Hematopoietic multipotent progenitor cell (in vitro differentiated cells): ENCODE data around the gene GPR157. TPM values are rescaled to one million over a fixed set of nuclear protein-coding genes. Genes with fewer than 3 reads are reported as not detected.
"Not testable (repeated sequence)": the region's sequence is repeated elsewhere in the genome, so short reads cannot be mapped to it uniquely, and the experiment has no call there.

ENCODE experiments used
- DNase-seq, 3 donors: peaks; one replicate each; pipeline ENCODE4 v3.0.0-alpha.2; 2011 to 2015; ENCODE audit warnings: low read depth in 2 of 3, low spot score in 2 of 3
- total RNA-seq: library from RNA; depleted of rRNA; stranded (reverse); fragments of >200 nt; gene quantifications from one replicate; pipeline ENCODE4 v1.2.3, GENCODE V29; 2012

GPR157 gene, protein sequence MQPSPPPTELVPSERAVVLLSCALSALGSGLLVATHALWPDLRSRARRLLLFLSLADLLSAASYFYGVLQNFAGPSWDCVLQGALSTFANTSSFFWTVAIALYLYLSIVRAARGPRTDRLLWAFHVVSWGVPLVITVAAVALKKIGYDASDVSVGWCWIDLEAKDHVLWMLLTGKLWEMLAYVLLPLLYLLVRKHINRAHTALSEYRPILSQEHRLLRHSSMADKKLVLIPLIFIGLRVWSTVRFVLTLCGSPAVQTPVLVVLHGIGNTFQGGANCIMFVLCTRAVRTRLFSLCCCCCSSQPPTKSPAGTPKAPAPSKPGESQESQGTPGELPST
- 3.2 TPM for total RNA-seq

DNA sequence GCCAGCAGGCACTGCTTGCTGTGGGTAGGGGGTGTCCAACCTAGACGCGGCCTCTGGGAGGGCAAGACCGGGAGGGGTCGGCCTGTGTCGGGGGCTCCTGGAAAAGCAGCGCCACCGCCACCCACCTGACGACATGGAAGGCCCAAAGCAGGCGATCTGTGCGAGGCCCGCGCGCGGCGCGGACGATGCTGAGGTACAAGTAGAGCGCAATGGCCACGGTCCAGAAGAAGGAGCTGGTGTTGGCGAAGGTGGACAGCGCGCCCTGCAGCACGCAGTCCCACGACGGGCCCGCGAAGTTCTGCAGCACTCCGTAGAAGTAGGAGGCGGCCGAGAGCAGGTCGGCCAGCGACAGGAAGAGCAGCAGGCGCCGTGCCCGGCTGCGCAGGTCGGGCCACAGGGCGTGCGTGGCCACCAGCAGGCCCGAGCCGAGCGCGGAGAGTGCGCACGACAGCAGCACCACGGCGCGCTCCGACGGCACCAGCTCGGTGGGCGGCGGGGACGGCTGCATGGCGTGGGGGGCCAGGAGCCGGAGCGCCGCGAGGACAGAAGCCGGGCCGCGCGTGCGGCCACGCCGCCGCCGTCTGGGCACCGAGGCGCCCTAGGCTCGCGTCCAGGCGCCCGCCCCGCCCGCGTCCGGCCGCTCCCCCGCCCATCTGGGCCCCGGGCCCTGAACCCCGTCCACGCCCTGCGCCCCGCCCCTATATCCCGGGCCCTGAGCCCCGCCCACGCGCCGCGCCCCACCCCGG lies at the start of gene GPR157:
GPR157 (minus strand) TSS at position 583 of the 746 bp plus-strand sequence; CDS start at position 508, 75 bp downstream.
- peak; percentile 53 to 70 (median 57) for DNase-seq

DNA sequence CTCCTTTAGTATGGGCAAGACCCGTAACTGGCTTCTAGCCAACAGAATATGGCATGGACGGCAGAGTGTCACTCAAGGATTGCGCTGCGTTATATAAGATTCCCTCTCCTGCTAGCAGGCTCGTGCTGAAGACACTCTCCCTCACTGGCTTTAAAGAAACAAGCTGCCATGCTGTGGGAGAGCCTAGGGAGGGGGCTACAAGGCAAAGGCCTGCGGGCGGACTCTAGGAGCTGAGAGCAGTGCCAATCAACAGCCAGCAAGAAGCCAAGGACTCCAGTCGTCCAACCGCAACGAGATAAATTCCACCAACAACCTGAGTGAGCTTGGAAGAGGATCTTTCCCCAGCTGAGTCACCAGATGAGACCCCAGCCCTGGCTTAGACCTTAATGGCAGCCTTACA lies 45.9 kb upstream of the GPR157 start:
- no peak for DNase-seq

DNA sequence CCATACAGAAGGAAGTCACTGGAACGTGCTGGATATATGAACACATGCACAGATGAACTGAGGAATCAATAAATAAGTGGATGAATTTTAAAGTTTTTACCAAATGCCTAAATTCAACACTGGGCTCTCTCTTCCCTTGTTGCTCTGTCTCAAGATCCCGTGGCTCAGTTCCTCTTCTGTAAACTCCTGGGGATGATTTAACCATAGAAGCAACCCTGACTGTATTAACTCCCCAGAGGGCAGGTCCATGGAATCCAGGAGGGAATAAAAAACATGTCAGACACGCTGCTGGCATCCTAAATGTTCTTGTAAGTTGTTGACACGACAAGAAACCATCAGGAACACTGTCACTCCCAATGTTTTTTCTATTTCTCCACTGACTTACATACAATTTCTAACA lies 45.3 kb upstream of the GPR157 start:
- DNase-seq = no peak

DNA sequence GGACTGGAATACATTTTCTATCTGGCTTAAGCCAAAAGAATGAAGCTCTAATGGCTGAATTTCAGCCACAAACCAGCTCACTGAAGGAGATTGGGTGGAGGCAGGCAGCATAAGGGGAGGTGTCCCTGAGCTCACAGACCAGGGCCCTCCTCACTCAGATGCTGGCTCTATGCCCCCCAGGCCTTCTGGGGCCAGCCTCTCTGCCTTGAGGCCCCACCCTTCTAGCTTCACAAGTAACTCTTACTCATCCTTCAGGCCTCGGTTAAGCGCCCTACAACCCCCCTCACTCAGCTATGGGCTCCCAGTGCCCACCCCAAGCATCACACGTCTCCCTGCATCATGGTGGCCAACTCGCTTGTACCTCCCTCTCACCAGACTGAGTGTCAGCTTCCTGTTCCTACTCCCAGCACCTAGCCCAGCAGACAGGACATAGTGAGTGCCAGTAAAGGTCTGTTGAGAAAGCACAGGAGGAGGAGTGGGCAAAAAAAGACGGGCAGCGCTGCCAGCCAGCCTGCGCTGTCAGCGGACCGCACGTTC lies 40.8 kb upstream of the GPR157 start:
- DNase-seq = no peak

DNA sequence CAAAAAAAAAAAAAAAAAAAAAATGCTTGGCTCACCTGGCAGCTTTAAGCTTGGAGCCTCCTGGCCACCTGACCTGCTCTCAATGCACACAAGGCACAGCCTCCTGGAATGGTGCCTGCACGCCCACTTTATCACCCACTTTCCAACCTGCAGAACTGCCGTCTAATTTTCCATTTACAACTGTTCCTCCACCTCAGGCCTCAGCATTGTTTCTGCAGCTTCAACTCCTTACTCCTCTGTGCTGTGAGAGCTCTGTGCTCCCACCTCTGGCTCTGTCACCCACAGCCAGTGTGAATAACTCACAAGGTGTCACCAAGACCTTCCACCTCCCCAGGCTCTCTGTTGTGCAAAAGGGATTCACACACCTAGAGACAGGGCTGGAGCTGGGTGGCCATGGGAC lies 38.7 kb upstream of the GPR157 start:
- no peak for DNase-seq

DNA sequence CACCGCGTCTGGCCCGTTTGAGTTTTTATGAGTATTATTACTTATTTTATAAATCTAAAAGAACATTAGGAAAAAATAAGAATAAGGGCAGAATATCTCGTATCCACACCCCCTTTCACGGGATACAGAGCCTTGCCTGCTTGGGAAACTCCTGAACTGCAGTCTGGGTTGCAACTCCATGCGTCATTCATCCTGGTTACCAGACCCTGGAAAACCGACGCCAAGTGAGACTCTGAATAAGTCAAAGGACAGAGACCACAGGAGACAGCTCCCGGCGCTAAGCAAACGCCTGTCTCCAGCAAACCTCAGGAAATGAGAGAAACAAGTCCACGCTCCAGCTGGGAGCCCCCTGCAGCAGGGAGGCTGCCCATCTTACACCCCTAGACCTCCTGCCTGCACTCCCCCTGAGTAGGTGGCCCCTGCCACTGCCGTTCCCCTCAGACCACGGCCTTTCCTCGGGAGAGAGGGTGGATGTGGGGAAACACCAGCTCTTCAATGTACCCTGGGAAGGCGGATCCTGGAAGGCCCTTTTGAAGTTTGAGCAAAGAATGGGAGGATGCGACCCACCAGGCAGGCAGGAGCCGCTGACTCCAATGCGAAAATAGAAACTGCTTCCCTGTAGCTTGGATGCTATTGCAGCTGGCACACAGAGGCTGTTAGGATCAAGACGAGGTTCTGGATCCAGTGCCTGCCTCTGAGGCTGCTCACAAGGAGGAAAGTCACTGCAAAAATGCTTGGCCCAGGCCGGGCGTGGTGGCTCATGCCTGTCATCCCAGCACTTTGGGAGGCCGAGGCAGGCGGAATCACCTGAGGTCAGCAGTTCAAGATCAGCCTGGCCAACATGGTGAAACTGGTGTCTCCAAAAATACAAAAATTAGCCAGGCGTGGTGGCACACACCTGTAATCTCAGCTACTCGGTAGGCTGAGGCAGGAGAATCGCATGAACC lies 37.7 kb upstream of the GPR157 start:
- DNase-seq = no peak

DNA sequence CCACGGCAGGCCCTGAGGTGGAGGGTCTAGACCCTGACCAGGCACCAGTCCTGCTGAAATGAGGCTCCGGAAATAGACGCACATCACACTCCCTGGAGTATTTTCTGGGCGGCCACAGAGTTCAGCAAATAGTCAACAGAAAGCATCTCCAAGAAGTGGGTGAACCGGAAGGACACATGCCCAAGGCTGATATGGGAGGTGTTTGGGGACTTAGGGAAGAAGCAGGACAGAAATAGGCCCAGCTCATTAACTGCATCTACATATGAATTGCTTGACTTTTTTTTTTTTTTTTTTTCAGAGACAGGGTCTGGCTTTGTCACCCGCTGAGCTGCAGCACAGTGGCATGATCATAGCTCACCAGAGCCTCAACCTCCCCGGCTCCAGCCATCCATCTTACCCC lies 36.5 kb upstream of the GPR157 start:
- DNase-seq = no peak

DNA sequence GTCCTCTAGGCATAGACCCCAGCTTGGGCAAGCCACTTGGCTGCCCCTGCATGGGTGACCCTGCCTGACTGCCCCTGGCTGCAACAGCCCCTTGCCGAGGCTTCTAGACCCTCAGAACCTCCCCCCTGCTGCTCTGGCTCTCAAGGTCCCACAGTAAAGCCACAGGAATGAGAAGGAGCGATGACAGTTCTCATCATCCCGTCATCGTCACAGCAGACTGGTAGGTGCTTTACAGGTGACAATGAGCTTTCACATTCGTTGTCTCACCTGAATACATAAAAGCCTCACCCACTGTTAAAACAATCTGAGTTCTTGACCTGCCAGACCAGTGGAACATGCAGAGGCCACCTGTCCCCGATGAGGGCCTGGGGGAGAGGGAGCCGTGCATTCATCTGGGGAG lies 36.0 kb upstream of the GPR157 start:
- DNase-seq = no peak

DNA sequence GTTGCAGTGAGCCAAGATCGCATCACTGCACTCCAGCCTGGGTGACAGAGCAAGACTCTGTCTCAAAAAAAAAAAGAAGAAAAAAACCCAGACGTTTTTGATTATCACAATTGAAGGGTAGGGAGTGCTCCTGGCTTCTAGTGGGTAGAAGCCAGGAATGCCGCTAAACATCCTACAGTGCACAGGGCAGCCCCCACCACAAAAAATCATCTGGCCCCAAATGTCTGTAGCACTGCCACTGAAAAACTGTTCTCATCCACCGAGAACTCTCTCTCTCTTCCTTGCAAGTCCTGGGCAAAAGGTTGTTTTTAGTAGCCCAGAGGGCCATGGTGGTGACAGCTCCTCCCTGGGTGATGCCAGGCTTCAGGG lies 35.6 kb upstream of the GPR157 start:
- no peak for DNase-seq

DNA sequence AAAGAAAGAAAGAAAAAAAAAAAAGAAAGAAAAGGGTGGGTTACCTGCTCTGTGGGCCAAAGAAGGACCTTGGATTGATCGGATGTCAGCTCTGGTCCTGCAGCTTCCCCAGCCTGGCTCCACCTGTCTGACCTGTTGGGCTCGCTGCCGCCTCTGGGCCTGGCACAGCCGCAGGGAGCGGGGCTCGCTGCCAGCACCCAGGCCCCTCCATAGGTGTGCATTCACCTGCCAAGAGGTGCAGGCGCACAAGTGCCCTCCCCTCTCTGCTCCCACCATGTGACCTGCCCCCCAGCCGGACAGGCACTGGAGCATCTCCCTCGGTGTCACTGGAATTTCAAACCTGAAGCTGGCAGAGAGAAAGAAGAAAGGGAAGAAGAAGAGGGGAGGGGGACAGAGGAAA lies 33.1 kb upstream of the GPR157 start:
- no peak for DNase-seq

DNA sequence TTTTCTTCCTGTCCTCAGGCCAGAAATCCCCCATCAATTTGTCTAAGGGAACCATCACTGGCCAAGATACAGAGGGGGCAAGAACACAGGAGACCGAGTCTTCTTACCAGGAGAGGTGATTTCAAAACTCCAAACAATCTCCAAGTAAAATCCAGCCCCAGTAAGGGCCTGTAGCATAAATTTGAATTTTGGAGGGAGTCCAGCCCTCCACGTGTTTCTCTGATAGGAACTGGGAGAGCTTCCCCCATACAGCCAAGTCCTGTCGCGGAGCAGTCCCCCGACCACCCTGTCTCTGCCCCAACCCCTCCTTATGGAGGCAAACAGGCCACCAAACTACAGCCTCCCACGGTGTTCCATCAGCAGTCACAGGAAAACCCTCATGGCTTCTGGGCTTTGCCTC lies 32.4 kb upstream of the GPR157 start:
- DNase-seq = no peak

DNA sequence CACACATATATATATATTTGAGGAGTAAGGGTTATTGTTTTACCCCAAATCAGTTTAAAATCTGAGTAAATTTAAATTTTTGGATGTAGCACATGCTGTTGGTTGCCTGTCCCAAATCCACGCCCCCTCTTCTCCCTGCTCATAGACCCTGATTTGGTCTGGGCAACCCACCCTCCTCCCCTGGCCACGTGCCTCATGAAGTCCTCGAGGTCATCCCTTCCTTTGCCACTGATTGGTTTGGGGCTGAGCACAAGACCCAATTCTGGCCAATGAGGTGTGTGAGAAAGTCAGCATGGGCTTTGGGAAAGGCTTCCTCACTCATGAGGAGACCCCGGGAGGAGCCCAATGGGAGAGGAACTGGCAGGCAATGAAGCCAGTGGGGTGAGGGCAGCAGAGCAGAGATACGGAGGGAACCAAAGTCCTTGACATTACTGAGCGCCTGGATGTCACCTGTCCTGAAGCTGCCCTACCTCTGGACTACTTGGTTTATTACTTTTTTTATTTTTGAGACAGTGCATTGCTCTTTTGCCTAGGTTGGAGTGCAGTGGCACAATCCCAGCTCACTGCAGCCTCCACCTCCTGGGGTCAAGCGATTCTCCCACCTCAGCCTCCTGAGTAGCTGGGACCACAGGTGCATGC lies 31.3 kb upstream of the GPR157 start:
- no peak for DNase-seq

DNA sequence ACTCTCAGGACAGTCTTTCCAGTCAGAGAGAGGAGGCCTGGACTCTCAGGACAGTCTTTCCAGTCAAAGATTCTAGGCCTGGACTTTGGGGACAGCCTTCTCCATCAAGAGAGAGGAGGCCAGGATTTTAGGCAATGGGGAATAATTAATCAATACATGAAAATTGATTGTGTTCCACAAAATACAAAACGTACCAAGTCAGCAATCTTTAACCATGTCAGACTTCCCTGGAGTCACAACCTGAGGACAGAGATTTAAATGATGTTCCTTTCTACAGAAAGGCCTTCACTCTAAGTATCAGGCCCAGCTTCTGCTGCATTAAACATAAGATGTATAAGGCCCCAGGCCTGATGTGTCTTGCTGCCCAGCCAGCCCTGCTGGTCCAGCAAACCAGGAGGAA lies 27.0 kb upstream of the GPR157 start:
- DNase-seq = no peak

DNA sequence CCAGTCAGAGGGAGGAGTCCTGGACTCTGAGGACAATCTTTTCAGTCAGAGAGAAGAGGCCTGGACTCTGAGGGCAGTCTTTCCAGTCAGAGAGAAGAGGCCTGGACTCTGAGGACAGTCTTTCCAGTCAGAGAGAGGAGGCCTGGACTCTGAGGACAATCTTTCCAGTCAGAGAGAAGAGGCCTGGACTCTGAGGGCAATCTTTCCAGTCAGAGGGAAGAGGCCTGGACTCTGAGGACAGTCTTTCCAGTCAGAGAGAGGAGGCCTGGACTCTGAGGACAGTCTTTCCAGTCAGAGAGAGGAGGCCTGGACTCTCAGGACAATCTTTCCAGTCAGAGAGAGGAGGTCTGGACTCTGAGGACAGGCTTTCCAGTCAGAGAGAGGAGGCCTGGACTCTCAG lies 26.5 kb upstream of the GPR157 start:
- not testable (repeated sequence) for DNase-seq

DNA sequence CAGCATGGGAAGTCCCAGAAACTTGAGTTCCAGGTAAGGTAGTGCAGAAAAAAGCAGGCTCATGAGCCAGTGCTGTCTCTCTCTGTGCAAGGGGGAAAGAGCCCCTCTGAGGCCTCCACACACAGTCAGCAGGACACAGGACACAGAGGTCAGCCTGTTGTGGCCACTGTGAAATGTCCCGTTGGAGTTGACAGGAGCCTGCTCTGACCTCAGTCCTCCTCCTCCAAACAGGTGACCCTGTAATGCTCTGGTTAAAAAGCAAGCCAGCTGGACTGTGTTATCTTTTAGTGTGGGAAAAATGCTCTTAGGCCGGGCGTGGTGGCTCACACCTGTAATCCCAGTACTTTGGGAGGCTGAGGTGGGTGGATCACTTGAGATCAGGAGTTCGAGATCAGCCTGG lies 24.2 kb upstream of the GPR157 start:
- DNase-seq = no peak

DNA sequence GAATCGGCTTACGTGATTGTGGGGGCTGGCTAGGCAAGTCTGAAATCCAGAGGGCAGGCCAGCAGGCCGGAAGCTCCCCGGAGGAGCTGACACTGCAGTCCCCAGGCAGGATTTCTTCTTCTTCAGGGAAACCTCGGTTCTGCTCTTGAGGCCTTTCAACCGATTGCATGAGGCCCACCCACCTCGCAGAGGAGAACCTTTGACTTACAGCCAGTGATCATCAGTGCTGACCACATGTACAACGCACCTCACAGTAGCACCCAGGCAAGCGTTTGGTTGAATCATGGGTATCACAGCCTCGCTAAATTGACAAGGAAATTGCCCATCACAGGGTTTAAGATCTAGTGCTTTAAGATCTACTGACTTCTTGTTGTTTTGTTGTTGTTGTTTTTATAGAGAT lies 23.6 kb upstream of the GPR157 start:
- no peak for DNase-seq

DNA sequence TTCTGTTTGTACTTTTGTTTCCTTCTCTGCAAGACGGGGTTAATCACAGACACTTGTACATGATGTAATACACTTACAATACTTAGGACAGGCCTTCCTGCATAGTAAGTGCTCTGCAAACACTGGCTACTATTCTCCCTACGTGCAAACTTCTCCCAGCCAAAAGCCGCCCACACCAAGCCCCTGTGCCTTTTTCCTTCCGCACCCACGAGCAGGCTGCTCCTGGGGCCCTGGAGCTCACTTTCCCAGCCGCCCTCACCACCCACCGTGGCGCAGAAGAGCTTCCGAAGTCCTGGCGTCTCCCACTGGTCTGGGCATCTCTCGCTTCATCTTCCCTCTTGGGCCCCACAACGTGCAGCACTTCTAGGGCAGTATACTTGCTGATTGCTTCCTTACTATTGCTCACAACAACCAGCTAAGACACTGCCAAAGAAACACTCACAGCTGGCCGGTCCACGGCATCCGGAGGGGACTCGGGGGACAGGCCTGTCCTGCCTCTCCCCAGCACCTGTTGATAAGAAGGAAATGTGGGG lies 22.5 kb upstream of the GPR157 start:
- no peak for DNase-seq

DNA sequence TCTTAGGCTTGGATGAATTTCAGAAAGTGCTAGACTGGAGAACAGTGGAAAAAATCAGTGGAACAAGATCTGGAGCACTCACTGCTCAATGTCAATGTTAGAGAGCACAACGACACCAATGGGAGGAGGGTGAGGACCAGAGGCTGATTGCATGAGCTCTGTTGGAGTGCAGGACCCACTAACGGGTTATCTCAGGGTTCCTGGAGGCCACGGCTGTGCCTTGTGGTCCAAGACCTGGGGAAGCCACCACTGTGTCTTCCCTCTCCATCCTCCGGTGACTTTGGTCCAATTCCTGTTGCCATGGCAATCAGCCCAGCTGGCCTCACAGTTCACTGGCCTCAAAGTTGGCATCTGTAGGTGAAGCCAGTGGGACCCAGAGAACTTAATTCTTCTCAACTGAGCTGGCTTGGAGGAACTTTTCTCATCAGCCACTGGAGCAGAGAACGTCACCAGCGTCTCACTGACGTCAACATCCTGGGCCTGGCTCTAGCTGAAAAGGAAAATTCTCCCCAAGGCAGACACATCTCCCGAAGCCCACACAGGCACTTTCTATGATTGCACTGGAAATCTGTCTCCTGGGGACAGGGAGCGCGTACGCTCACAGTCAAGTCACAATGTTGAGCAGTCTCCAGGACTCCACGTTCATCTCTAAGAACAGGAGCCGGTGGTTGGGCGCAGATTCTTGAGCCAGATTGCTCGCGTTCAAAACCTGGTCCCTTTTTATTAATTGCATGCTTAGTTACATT lies 21.9 kb upstream of the GPR157 start:
- no peak for DNase-seq

DNA sequence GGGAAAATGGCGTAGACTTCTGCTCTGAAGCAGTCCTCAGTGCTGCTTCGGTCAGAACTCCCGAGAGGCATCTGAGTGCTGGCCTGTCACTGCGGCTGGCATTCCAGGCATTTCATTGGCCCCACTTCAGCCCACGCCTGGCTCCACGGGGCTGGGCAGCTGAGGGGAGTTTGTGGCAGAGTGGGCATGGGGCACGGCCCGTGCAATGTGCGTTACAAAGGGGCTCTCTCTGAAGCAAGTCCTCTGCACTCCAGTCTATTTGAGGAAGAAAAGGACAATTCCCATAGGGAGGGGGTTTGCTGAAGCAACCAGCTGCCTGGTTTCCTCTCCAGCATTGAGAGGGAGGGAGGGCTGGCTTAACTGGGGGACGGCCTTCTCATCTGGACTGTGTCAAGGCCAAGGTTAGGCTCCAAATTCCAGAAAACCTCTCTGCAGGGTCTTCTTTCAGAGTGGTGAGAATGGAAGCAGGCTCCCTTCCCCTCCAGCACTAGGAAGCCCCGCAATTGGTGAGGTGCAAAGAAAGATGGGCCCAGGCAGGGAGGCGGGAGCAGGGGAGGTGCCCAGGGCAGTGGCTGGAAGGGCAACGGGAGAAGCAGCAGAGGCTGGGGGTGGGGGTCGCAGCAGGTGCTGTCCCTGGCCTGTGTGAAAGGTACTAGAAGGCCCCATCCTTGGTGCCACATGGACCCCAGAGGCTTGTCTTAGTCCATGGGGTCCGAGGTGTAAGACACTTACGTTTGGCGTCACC lies 21.1 kb upstream of the GPR157 start:
- DNase-seq = no peak
